GM21717 (cell line): ENCODE measurements around the gene CTCF.

ENCODE experiments used
- ATAC-seq: cut with Tn5 transposase; IDR thresholded peaks from one replicate; pipeline ENCODE4 v1.9.1; 2021; ENCODE audit warnings: mild to moderate bottlenecking, moderate library complexity; ENCODE audit not compliant: unreplicated experiment

CTCF gene

DNA sequence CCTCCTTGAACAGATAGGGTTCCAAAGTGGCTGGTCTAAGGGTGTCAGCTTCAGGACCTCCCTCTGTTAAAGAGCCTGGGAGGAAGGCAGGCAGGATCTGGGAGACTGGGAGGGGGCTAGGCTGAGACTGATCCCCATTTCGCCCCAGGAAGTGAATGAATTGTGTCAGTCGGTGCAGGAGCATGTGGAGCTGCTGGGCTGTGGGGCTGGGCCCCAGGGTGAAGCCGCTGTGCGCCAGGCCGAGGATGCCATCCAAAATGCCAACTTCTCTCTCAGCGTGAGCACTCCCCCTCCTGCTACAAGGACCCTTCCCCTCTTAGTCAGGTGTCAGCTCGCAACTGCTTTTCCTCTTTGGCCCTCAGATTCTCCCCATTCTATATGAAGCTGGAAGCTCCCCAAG lies 88.7 kb downstream of the CTCF start:
- no peak for ATAC-seq

DNA sequence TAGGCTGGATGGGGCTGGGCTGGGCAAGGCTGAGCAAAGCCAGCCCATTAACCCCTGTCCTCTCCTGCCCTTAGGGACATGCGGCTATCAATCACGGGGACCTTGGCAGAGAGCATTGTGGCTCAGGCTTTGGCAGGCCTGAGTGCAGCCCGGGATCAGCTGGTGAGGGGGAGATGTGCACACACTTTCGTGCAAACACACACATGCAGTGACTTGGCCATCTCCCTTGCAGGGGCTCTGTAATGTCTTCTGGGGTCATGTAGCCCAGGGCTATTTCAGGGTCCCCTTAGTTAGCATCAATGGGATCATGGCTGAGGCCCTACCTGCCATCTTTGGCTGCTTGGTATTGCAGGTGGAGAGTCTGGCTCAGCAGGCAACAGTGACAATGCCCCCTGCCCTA lies 89.5 kb downstream of the CTCF start:
- ATAC-seq, result no peak

DNA sequence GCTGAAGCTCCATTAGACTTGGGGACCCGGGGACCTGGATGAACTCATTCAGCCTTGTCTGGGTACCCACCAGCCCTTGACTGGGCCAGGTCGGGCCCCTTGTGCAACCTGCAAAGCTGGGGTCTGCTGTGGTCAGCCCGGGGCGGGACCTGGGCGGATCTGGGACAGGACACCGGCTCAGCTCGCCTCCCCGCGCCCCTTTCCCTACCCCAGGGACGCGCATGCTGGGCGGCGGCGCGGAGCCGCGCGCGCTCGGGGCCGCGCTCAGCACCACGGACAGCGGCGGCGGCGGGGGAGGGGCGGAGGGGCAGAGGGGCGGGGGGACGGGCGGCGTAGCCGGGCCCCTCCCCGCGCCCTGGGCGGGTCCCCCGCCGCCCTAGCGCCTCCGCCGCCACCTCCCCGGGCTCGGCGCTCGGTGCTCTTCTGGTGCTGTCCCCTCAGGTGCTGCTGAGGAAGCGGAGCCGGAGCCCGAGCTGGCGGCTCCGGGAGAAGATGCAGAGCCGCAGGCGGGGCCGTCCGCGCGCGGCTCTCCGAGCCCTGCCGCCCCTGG lies 90.3 kb downstream of the CTCF start:
- ATAC-seq, result no peak

DNA sequence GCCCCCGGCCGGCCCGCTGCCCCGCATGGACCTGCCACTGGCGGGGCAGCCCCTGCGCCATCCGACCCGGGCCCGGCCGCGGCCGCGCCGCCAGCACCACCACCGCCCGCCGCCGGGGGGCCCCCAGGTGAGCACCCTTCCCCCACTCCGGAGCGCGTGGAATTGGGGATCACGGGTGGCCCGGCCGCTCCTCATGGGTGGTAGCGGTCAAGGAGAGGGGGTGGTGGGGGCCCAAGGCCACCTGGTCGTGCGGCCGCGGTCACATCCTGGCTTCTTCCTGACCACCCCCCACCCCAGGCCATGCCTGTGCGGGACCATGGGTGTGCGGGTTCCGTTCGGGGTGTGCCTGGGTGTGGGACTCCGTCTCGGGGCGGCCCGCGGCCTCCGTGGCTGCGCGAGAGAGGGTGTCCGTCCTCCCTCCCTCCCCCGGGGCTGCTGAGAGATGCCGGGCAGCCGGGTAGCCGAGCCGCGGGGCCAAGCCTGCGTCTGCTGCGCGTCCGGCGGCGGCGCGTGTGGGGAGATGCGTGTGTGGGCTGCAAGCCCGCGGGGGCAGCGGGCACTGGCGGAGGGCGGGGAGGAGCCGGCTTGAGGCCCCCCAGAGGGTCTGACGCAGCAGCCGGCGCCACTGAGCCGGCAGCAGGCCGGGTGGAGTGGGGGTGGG lies 90.9 kb downstream of the CTCF start:
- ATAC-seq, result no peak

DNA sequence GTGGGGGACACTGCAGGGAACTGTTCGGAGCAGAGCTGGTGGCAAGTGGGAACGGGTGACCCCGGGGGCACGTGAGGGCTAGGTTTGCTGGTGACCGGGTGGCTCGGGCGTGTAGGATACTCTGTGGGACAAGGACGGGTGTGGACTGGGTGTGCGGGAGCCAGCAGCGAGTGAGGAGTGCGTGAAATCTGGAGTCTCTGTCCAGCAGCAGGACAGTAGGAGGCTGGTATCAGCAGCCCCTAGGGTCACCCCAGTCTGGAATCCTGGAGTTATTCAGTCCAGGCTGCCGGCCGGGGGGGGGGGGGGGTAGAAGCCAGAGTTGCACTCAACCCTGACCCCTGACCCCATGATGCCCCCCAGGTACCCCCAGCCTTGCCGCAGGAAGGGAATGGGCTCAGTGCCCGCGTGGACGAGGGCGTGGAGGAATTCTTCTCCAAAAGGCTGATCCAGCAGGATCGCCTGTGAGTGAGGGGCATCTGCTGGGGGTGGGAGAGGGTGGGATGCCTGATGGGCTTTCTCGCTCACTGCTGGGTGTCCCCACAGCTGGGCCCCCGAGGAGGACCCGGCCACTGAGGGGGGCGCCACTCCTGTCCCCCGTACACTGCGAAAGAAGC lies 91.6 kb downstream of the CTCF start:
- ATAC-seq, result no peak

DNA sequence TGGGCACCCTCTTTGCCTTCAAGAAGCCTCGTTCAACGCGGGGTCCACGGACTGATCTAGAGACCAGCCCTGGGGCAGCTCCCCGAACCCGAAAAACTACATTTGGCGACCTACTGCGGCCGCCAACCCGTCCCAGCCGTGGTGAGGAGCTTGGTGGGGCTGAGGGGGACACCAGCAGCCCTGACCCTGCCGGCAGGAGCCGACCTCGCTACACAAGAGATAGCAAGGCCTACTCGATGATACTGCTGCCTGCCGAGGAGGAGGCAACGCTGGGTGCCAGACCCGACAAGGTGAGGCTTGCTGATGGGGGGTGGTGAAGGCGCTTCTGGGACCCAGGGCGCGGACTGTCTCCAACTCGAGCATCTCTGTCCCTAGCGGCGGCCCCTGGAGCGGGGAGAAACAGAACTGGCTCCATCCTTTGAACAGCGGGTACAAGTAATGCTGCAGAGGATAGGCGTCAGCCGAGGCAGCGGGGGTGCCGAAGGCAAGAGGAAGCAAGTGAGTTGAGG lies 92.1 kb downstream of the CTCF start:
- ATAC-seq, result no peak

DNA sequence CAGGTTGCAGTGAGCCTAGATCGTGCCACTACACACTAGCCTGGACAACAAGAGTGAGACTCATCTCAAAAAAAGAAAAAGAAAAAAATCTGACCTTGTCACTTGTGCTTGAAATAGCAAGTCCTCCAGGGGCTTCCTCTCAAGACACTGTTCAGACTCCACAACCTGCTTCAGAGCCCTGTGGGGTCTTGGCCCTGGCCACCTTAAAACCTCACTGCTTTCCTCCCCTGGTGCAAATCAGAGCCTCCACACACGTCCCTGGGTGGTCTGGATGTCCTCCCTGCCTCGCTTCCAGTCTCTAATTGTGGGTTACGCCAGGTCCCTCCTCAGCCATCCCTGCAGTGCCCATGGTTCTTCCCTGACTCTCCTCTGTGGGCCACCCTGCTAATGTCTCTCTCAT lies 93.0 kb downstream of the CTCF start:
- ATAC-seq, result no peak

DNA sequence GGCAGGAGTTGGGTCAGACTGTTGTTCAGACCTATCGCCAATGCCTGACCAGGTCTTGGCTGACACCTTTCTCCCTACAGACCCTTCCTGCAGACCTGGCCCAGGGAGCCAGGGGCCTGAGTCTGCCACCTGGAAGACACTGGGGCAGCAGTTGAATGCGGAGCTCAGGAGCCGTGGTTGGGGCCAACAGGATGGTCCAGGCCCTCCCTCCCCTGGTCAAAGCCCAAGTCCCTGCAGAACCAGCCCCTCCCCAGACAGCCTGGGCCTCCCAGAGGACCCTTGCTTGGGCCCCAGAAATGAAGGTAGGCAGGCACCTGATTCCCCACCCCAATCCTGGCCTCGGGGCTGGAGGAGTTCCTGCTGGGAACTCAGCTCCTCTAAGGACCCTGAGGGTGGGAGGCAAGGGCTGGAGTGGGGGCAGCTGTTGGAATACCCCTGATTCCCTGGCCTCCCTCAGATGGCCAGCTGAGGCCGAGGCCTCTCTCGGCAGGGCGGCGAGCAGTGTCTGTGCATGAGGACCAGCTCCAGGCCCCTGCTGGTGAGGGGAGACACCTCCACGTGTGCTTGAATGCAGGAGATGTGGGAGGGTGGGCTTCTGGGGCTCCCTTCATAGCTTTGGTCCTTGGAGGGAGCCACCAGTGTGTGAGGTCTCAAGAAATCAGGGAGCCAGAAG lies 94.2 kb downstream of the CTCF start:
- no peak for ATAC-seq

DNA sequence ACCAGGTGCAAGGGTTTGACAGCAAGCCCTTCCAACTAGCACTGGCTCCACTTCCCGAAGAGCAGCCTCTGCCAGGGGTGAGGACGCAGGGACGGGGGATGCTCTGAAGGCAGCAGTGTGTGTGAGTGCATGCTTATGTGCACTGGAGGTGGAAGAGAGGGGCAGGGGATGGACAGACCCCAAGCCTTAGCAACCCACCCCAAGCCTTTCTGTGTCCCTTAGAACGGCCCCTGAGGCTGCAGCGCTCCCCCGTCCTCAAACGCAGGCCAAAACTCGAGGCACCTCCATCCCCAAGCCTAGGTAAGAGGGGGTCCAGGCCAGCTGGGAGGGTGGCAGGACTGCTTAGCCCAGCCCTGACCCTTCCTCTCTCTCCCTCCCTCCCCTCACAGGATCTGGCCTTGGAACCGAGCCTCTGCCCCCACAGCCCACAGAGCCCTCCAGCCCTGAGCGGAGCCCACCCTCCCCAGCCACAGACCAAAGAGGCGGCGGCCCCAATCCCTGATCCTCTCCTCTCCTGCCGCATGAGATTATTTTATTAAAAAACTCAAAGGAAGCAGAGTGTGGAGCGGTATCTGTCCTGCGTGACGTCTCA lies 94.8 kb downstream of the CTCF start:
- ATAC-seq, result no peak

DNA sequence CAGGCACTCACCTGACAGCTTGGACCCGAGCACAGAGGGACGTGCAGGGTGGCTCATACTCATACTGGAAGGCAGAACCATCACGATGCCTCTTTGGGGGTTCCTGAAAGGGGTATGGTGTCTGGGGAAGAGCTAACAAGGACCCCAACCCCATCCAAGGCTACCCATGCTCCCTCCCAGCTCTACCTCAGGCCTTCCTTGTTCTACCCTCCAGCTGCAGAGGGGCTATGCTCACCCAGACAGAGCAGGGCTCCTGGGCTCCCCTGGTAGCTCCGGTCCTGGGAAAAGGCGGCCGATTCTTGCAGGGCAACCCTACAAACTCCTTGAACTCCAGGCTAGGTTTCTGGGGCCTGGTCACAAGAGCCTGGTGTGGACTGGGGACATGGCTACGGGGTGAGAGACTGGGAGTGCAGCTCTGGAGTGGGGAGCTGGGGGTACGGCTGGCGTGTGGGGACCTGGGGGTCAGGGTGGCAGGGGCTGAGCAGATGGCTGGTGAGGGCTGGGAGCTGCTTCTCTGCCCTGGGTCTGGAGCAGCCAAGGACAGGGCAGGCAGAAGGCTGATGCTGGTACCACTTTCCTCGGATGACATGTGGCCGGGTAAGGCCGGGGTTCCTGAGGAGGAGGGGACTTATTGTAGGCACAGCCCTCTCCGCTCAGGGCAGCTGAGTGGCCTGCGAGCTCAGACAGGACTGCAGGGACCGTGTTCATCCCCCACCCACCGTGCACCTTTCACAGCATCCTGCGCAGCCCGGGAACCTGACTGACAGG lies 95.6 kb downstream of the CTCF start:
- ATAC-seq, result no peak

DNA sequence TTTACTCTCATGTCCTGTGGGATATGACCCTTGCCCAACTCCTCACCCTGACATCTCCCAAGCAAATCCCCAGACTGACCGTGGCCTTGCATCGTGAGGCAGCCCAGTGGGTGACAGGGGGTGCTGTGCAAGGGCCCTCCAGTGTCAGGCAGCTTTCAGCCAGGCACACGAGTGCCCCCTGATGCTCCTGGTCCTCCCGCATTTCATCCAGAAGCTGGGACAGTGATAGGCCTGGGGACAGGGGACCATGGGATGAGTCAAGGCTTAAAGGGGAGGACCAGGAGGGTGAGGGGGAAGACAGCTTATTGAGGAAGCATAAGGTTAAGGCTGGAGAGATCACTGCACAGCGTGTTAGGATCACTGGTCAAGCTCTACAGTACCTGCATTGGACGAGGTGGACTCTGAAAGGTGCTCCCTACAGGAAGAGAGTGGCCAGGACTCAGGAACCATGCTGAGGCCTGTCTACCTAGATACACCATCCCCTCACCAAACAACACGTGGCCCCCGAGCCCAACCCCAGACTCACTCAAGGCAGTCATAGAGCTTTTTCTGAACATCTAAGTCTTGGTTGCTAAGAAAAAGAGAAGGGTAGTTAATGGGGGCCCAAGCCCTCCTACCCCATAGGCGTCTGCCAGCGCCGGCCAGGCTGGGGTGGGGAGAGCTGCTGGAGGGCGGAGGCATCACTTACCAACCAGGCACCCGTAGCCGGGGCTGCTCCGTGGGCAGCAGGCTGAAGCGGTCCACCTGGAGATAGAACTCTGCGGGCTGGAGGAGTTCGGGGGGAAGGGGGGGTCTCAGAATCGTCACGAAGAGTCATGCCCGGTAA lies 96.7 kb downstream of the CTCF start:
- no peak for ATAC-seq

DNA sequence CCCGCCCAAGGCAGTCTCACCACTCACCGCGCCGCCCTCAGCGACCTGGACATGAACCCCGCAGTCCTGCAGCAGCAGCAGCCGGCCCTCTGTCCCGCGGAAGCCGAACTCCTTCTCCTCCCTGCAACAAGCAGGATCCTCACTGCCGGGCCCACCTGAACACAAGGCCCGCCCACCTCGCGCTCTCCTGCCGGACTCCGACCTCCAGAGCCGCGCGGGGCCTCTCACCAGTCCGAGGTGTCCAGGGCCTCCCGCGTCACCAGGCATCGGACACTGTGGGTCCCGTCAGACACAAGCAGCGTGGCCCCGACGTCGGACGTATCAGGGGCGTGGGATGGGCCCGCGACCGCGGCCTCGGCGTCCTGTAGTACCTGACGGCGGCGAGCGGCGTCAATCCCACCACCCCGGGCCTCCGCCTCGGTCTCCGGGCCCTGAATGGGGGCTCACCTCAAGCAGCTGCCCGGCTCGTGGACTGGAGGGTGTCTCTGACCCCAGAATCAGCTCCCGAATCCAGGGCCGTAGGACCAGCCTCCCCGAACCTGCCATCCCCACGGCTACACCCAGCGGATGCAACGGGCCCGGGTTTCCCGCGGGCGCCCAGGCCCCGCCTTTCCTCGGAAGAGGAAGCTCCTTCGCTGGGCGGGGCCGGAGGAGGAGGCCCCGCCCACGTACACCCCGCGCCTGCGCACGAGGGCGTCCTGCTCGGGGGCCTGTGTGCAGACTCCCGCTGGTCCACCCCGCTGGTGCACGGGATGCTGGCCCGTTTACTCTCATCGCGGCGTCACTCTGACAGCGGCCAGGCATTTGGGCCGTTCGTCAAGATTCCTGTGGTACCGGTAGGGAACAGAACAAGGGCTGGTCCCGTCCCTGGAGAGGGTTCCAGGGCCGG lies 97.6 kb downstream of the CTCF start, which contains the start of gene ACD:
Gene ACD (minus strand): TSS at position 586 of the 889 bp plus-strand sequence. CDS start 40 bp downstream, at position 546.
- ATAC-seq, result peak; percentile 59

DNA sequence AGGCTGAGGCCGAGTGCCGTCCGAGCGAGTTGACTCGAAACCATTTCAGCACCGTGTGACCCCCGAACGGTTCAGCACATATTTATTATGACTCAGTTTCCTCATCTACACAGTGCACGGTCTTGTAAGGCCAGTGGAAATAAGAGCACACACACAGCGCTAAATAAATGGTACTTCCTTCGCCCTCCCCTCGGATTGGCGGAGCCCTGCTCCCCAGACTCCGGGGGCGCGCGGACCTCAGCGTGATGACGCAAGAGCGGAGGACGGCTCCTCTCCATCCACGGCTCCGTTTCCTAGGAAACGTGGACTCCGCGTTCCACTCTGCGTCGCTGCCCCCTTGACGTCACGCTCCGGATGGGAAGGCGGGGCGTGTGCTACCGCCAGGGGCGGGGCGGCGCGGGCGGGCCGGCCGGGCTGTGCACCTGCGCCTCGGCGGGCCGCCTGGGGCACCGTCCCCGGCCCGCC lies 98.3 kb downstream of the CTCF start, which contains the start of gene PARD6A:
Gene PARD6A (plus strand): TSS at position 397 of the 465 bp plus-strand sequence. CDS start 79 bp downstream, outside the sequence.
- ATAC-seq, result peak; percentile 69

DNA sequence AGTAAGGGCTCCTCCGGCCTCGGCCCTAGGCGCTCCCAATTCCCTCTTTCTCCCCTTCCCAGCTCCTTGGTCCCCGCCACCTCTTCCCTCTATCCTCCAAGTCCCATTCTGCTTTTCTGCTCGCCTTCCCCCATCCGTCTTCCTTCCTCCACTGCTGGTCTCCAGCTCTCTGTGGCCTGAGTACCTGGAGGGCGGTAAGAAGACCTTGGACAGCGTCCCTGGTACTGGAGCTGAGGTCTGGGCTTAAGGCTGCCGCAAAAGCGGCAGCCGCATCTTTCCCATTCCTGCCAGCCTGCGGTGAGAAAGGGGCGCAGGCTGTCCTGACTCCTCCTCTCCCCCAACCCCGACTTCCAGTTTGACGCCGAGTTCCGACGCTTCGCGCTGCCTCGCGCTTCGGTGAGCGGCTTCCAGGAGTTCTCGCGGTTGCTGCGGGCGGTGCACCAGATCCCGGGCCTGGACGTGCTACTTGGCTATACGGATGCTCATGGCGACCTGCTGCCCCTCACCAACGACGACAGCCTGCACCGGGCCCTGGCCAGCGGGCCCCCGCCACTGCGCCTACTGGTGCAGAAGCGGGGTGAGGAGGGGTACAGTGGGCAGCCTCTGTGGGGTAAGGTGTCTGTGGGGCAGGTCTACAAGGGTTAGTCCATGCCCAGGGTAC lies 98.9 kb downstream of the CTCF start:
- no peak for ATAC-seq

DNA sequence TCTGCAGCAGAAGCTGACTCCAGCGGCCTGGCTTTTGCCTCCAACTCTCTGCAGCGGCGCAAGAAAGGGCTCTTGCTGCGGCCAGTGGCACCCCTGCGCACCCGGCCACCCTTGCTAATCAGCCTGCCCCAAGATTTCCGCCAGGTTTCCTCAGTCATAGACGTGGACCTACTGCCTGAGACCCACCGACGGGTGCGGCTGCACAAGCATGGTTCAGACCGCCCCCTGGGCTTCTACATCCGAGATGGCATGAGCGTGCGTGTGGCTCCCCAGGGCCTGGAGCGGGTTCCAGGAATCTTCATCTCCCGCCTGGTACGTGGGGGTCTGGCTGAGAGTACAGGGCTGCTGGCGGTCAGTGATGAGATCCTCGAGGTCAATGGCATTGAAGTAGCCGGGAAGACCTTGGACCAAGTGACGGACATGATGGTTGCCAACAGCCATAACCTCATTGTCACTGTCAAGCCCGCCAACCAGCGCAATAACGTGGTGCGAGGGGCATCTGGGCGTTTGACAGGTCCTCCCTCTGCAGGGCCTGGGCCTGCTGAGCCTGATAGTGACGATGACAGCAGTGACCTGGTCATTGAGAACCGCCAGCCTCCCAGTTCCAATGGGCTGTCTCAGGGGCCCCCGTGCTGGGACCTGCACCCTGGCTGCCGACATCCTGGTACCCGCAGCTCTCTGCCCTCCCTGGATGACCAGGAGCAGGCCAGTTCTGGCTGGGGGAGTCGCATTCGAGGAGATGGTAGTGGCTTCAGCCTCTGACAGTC lies 99.7 kb downstream of the CTCF start:
- ATAC-seq, result no peak

DNA sequence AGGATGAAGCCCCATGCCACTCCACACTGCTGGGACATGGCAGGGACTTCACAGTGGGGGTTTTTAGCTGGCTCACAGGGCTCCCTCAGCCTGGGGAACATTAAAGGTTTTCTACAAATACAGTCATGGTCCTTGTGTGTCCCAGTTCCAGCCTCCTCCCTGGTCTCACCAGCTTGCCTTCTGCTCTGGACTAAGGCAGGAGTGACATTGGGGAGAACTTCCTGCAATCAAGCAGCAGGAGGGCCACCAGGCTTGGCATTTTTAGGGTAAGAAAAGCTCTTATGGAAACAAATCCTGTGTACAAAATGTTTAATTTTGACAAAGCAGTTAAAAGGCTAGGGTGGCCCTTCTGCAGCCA lies 100.3 kb downstream of the CTCF start:
- ATAC-seq, result no peak

DNA sequence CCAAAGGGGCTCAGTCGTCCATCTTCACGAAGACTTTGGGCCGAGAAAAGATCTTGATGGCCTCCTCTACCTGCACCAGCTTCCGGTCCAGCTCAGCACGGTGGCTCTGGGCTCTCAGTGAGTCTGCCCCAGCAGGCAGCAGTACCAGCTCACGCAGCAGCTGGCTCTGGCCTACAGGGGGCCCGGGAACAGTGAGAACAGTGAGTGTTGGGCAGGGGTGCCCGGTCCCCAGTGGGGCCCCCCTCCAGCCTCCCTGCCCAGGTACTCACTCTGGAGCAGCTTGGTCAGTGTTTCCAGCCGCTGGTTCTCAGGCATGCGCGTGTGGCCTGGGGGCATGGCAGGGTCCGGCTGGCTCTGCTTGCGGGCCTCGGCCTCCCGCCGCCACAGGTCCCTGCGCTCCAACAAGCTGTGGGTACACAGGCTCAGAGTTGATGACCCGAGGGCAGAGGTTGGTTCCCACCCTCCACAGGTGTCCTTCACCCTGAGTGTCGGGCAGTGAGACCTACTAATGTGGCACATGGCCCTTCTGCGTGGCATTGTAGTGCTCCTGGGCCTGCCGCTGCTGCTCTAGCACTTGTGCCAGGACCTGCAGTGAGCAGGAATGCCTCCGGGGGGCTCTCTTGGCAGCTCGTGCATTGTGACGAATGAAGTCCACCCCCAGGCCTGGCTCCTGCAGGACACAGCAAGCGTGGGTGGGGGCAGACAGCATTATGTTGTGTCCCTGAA lies 101.0 kb downstream of the CTCF start:
- ATAC-seq, result no peak
